Measurements from ENCODE around the gene TCEANC2. TPM values are rescaled to one million over a fixed set of nuclear protein-coding genes. Genes with fewer than 3 reads are reported as not detected.
"Not testable (repeated sequence)": the region's sequence is repeated elsewhere in the genome, so short reads cannot be mapped to it uniquely, and the experiment has no call there.

The TCEANC2 gene
- total RNA-seq, 2 experiments from 2014 or later: 11.5 to 13.5 TPM

DNA sequence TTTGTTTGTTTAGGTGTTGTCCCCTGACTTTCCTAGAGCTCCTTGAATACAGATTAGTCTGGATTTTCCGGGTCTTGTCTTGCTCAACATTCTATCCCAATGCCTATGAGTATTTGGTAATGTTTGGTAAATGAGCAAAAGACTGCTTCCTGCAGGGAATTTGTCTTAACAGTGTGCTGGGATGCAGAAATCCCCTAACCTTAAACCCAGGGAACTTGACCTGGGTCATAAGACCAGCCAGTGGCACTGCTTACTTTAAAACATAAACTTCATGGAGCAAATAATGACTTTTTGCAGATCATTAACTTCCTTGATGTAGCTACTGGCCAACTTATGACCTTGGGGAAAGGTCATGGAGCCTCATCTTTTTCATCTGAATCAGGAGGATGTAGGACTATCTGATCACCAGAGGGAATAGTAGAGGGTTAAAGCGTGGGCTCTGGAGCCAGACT, 27.2 kb downstream of the TCEANC2 start:
- Mint-ChIP-seq H3K4me3 (no peak overlapping the region), H3K9me3 (no peaks in the 10 kb centered on the region), H3K36me3 (ENCODE audit: low read depth) (peaks cover 8% of the 10 kb centered on the region), H3K4me1 (peaks cover 5% of the 10 kb centered on the region), H3K27ac (no peak overlapping the region), H3K27me3 (no peaks in the 10 kb centered on the region)
- ChIA-PET CTCF (interaction anchor here (0.7 to 3.0 kb wide), 5 partner anchors 8 to 411 kb away, joined by 3 to 23 read pairs (median 8); no protein-coding TSS in a partner anchor), POLR2A (interaction anchor here (1.2 kb wide), 1 partner anchor 409 kb away, joined by 3 read pairs; no protein-coding TSS in a partner anchor)
- DNase-seq: no peak

DNA sequence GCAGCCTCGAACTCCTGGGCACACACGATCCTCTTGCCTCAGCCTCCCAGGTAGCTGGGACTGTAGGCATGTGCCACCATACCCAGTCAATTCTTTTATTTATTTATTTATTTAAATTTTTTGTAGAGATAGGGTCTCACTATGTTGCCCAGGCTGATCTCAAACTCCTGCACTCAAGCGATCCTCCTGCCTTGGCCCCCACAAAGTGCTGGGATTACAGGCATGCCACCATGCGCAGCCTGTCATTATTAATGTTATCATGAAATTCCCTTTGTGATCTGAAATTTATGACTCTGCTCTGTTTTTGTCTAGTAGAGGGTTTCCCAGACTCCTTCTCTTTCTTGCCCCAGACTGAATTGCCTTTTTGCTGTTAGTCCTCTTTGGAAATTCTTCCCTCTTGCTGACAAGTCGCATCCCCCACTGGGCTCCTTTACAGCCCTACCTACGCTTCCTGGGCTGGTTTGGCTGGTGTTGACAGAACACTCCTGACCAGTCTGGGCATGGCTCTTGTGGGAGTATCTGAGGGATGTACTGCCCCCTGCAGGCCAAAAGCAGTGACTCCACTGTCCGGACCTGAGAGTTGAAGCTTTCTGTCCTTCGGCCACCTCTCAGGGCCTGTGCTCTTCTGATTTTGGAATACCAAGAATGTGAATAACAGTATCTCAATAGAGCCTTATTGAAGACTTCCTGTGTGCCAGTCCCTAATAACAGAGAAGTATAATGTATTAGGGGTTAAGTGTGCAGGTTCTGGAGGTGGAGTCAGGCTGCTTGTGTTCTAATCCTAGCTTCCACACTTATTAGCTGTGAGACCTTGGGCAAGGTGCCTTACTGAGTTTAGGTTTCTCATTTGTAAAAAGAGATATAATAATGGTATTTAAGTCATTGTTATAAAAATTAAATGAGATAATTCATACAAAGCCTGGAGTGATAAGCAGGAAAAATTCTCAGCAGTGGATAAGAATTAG, 28.2 kb downstream of the TCEANC2 start:
- Mint-ChIP-seq H3K27ac (no peak overlapping the region), H3K4me1 (peaks cover 5% of the 10 kb centered on the region), H3K4me3 (no peak overlapping the region), H3K36me3 (ENCODE audit: low read depth) (peaks cover 4% of the 10 kb centered on the region), H3K9me3 (no peaks in the 10 kb centered on the region), H3K27me3 (no peaks in the 10 kb centered on the region)
- ChIA-PET CTCF (interaction anchor here (0.6 to 3.0 kb wide), 19 partner anchors 9 to 410 kb away, joined by 3 to 23 read pairs (median 5); partner anchors contain the start of genes SSBP3, TCEANC2 and TMEM59), POLR2A (interaction anchor here (1.2 kb wide), 1 partner anchor 408 kb away, joined by 3 read pairs; no protein-coding TSS in a partner anchor)
- DNase-seq: peak; percentile 66

DNA sequence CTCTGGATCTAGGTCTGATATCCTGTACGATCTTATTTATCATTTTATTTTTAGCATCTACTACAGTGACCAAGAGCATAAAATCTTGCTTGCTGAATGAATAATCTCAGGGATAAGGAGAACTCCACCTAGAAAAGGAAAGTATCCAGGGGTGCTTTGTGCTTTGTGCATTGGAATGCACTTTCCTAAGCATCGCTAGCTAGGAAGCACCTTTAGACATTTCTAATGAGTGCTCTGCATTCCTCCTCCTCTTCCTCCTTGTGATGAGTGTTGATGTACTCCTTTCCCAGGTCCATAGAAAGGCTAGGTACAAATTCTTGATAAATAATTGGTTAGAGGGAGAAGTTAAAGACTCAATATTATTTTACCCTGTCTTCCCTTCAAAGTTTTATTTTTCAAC, 31.4 kb downstream of the TCEANC2 start:
- Mint-ChIP-seq H3K9me3 (no peaks in the 10 kb centered on the region), H3K27me3 (no peaks in the 10 kb centered on the region), H3K4me3 (no peak overlapping the region), H3K36me3 (ENCODE audit: low read depth) (peaks cover 5% of the 10 kb centered on the region), H3K4me1 (peaks cover 6% of the 10 kb centered on the region), H3K27ac (no peak overlapping the region)
- CTCF ChIA-PET: interaction anchor here (1.4 kb wide), 1 partner anchor 224 kb away, joined by 4 read pairs; no protein-coding TSS in a partner anchor
- POLR2A ChIA-PET: no interaction called here
- DNase-seq: no peak

DNA sequence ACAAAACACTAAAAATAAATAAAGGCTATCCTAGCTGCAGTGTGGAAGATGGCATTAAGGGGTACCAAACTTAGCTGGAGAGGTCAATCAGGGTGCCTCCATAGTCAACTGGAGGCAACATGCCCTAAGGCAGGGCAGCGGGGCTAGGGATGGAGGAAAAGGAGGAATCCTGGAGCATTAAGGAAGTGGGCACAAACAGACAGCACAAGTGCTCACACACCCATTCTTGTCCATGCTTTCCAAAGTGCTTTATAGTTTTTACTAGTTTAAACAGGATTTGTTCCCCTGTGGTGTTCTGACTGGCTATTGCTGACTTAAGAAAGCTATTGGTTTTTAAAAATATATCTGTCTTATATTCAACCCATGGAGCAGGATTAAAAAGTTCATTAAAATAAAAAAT, 33.3 kb downstream of the TCEANC2 start:
- Mint-ChIP-seq H3K27me3 (no peaks in the 10 kb centered on the region), H3K36me3 (ENCODE audit: low read depth) (peaks cover 3% of the 10 kb centered on the region), H3K4me1 (peaks cover 3% of the 10 kb centered on the region), H3K4me3 (no peak overlapping the region), H3K9me3 (no peaks in the 10 kb centered on the region), H3K27ac (no peak overlapping the region)
- POLR2A ChIA-PET: no interaction called here
- CTCF ChIA-PET: interaction anchor here (0.6 kb wide), 1 partner anchor 101 kb away, joined by 4 read pairs; no protein-coding TSS in a partner anchor
- no peak for DNase-seq

DNA sequence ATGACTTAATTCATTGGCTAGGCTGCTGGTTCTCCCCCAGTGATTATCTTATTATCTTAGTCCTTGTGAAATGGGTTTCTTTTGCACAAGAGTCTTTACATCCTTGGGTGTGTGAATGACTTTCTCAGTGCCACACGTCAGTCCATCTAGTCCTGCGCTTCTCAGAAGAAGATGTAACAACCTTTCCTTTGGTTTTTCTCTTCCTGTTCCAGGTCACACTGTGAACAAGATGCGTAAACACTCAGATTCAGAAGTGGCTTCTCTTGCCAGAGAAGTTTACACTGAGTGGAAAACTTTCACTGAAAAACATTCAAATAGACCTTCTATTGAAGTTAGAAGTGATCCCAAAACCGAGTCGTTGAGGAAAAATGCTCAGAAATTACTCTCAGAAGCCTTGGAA, 35.0 kb downstream of the TCEANC2 start:
- H3K27ac Mint-ChIP-seq: no peak overlapping the region
- no peak for DNase-seq
- H3K9me3 Mint-ChIP-seq: no peaks in the 10 kb centered on the region
- ChIA-PET CTCF (no interaction called here), POLR2A (no interaction called here)
- peaks cover 6% of the 10 kb centered on the region for H3K36me3 Mint-ChIP-seq (ENCODE audit: low read depth)
- H3K4me3 Mint-ChIP-seq: no peak overlapping the region
- H3K4me1 Mint-ChIP-seq: peaks cover 3% of the 10 kb centered on the region
- H3K27me3 Mint-ChIP-seq: no peaks in the 10 kb centered on the region

DNA sequence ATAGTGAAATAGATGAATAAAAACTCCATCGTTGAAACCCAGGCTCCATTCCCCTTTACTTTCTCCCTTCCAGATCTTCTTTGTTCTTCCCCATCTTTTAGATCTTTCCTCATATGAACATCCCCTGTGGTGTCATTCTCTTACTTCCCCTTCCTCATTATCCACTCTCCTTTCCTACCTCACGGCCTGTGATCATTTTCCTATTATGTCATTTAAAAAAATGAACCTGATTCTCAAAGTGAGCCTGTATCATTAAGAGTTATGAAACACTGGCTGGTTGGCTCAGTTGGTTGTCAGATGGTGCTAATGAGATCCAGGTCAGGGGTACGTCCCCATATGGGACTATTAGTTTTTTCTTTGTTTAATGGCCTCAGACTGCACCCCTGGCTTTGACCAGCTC, 38.3 kb downstream of the TCEANC2 start:
- H3K27me3 Mint-ChIP-seq: no peaks in the 10 kb centered on the region
- ChIA-PET POLR2A (no interaction called here), CTCF (interaction anchor here (0.5 kb wide), 1 partner anchor 397 kb away, joined by 3 read pairs; no protein-coding TSS in a partner anchor)
- no peaks in the 10 kb centered on the region for H3K9me3 Mint-ChIP-seq
- no peak overlapping the region for H3K4me3 Mint-ChIP-seq
- peaks cover 12% of the 10 kb centered on the region for H3K36me3 Mint-ChIP-seq (ENCODE audit: low read depth)
- H3K27ac Mint-ChIP-seq: no peak overlapping the region
- peaks cover 3% of the 10 kb centered on the region for H3K4me1 Mint-ChIP-seq
- DNase-seq: no peak

DNA sequence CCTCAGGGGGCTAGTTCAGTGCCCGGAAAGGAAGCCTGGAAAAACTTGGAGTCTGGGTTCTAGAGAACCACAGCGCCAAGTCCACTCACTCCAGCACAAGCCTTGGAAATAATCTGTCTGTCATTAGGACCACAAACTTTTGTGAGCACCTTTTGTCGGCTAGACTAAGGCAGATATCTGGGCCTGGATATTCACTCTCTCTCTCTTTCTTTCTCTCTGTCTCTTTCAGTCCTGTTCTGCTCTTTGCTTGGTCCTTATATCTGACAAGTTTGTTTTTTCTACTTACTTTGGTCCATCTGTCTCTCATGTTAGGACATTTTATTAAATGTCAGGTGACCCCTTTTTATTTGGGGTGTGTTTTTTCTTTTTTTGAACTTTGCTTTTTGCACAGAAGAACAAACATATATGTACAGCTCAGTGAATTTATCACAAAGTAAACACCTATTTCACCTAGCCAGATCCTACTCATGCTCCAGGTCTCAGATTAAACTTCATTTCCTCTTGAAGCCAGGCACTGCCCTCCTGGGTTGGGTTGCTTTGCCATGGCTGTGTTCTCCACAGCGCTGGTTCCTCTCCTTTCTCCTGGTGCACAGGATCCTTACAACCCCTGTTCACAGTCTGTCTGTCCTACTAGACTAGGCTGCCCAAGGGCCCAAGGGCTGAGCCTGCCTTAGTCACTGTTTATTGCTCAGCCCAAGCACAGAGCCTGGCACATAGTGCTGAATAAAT, 40.8 kb downstream of the TCEANC2 start:
- CTCF ChIA-PET: no interaction called here

DNA sequence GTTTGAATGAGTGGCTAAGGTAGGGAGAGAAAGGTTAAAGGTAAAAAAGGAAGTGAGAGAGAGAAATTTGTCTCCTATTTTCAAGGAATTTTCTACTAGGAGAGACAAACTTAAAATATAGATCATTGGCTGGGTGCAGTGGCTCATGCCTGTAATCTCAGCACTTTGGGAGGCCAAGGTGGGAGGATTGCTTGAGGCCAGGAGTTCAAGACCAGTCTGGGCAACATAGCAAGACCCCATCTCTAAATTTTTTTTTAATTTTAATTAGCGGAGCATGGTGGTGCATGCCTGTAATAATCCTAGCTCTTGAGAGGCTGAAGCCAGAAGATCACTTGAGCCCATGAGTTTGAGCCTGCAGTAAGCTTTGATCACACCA, 41.3 kb downstream of the TCEANC2 start:
- not testable (repeated sequence) for H3K9me3 Mint-ChIP-seq, H3K27ac Mint-ChIP-seq, H3K4me3 Mint-ChIP-seq, H3K27me3 Mint-ChIP-seq, H3K4me1 Mint-ChIP-seq, DNase-seq
- POLR2A ChIA-PET: interaction anchor here (0.7 kb wide), 1 partner anchor 622 kb away, joined by 3 read pairs; no protein-coding TSS in a partner anchor
- CTCF ChIA-PET: interaction anchor here (0.6 kb wide), 1 partner anchor 135 kb away, joined by 5 read pairs; no protein-coding TSS in a partner anchor
- peaks cover 23% of the 10 kb centered on the region for H3K36me3 Mint-ChIP-seq (ENCODE audit: low read depth)

More for the DNA sequence above, 40.8 kb downstream of the TCEANC2 start:
- H3K27me3 Mint-ChIP-seq: no peaks in the 10 kb centered on the region
- H3K4me3 Mint-ChIP-seq: no peak overlapping the region
- no peaks in the 10 kb centered on the region for H3K9me3 Mint-ChIP-seq
- no peaks in the 10 kb centered on the region for H3K4me1 Mint-ChIP-seq
- POLR2A ChIA-PET: interaction anchor here (0.7 kb wide), 1 partner anchor 622 kb away, joined by 3 read pairs; no protein-coding TSS in a partner anchor
- peaks cover 24% of the 10 kb centered on the region for H3K36me3 Mint-ChIP-seq (ENCODE audit: low read depth)
- no peak for DNase-seq
- H3K27ac Mint-ChIP-seq: no peak overlapping the region

DNA sequence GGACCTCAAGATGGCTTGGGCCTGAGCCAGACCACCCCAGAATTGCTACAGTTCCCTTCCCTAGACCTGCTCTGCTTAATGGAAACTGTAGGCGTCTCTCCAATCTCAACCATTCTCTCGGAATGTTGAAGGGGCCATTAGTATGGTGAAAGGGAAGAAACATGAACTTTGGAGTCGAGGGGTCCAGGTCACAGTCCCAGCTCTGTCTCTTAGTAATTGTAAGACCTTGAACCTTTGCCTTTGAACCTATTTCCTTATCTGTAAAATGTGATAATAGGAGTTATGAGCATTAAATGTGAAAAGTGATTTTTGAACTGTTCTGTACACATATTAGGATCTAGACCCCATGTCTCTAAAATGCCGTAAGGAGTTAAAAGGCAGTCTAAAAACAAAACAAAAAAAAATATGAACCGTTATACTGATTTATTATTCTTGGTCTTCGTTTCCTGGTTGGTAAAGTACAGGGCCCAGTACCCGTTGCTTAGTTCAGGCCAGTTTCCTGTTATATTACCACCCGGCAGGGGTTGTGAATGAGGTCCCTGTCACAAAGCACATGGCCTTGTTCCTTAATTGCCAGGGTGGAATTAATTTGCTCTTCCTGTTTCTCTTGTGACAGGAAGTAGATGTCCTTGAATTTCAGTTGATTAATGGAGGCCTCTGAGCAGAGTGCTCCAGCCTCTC, 42.3 kb downstream of the TCEANC2 start:
- POLR2A ChIA-PET: no interaction called here
- Mint-ChIP-seq H3K27ac (no peak overlapping the region), H3K4me1 (no peaks in the 10 kb centered on the region), H3K27me3 (no peaks in the 10 kb centered on the region), H3K4me3 (no peak overlapping the region), H3K36me3 (ENCODE audit: low read depth) (peaks cover 28% of the 10 kb centered on the region), H3K9me3 (no peaks in the 10 kb centered on the region)
- CTCF ChIA-PET: no interaction called here
- DNase-seq: no peak

DNA sequence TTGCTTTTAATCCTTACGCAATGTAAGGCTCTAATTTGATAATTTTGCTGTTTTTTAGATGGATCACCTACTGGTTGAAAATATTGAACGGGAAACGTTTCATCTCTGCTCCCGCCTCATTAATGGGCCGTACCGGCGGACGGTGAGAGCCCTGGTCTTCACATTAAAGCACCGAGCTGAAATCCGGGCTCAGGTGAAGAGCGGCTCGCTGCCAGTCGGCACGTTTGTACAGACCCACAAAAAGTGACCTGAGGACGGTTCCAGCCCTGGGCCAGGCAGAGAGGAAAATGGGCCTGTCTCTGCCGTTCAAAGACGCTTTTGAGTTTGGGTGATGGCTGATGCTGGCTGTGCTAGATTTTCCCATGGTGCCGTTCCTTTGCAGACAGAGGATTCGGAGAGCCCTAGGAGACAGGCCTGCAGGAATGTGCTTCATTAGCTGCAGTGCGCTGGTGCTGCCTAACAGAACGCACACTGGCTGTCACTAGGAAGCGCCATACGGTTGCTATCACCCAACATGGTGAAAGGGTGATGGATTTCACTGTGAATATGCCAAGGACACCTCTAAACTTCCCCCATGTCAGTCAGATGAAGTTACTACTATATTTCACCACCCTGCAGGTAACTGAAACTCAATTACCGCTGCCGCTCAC, 42.9 kb downstream of the TCEANC2 start:
- Mint-ChIP-seq H3K36me3 (ENCODE audit: low read depth) (peaks cover 32% of the 10 kb centered on the region), H3K4me1 (no peaks in the 10 kb centered on the region), H3K27ac (no peak overlapping the region), H3K4me3 (no peak overlapping the region), H3K9me3 (no peaks in the 10 kb centered on the region), H3K27me3 (no peaks in the 10 kb centered on the region)
- POLR2A ChIA-PET: no interaction called here
- DNase-seq: no peak
- CTCF ChIA-PET: no interaction called here

DNA sequence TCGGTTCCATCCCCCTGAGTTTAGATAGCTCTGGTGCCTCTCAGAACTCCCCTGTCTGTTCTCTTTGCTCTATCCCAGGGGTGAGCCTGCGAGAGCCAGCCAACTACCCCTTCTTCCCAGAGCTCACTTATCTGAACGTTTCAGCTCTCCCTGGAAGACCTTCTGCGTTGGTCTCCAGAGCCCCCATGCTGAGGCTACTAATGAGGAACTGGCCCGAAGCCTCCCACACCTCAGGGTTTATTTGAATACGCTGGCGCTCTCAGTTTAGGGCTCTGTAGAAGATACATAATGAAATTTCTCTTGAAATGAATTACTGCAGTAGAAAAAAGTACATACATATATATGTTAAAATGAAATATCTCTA, 43.5 kb downstream of the TCEANC2 start:
- CTCF ChIA-PET: no interaction called here
- Mint-ChIP-seq H3K4me1 (no peaks in the 10 kb centered on the region), H3K36me3 (ENCODE audit: low read depth) (peaks cover 32% of the 10 kb centered on the region), H3K9me3 (no peaks in the 10 kb centered on the region), H3K27ac (no peak overlapping the region), H3K4me3 (no peak overlapping the region), H3K27me3 (no peaks in the 10 kb centered on the region)
- POLR2A ChIA-PET: no interaction called here
- DNase-seq: no peak

DNA sequence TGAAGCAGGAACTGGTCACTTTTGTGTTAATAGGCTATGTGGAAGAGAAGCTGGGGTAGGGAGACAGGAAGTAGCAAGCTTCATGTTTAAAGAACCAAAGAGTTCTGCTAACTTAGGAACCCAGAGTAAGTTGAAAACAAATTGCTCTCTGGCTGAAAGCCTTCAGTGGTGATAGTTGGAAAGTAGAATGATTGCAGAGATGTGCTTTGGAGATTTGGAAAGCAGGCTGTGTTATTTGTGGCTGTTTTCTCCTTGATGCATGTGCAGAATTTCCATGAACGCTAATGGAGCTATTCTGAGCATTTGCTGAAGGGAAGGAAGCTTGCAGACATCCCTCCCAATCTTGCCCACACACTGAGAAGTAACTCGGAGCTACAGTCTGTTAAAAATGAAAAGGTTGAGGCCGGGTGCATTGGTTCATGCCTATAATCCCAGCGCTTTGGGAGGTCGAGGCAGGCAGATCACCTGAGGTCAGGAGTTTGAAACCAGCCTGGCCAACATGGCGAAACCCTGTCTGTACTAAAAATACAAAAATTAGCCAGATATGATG, 45.7 kb downstream of the TCEANC2 start:
- no peak for DNase-seq
- no peaks in the 10 kb centered on the region for H3K9me3 Mint-ChIP-seq
- no peak overlapping the region for H3K27ac Mint-ChIP-seq
- no peak overlapping the region for H3K4me3 Mint-ChIP-seq
- H3K4me1 Mint-ChIP-seq: no peaks in the 10 kb centered on the region
- POLR2A ChIA-PET: interaction anchor here (0.6 kb wide), 1 partner anchor 49 kb away, joined by 3 read pairs; no protein-coding TSS in a partner anchor
- no peaks in the 10 kb centered on the region for H3K27me3 Mint-ChIP-seq
- H3K36me3 Mint-ChIP-seq (ENCODE audit: low read depth): peaks cover 38% of the 10 kb centered on the region
- CTCF ChIA-PET: interaction anchor here (1.8 kb wide), 1 partner anchor 17 kb away, joined by 6 read pairs; no protein-coding TSS in a partner anchor

Data from activated CD4-positive, alpha-beta memory T cell treated with anti-CD3 and anti-CD28 coated beads, Interleukin-2, amount 10 ng/mL, durations not matched to agents 7 days and 5 days (primary cell).